ENCODE measurements around the gene PRR23E.

DNA sequence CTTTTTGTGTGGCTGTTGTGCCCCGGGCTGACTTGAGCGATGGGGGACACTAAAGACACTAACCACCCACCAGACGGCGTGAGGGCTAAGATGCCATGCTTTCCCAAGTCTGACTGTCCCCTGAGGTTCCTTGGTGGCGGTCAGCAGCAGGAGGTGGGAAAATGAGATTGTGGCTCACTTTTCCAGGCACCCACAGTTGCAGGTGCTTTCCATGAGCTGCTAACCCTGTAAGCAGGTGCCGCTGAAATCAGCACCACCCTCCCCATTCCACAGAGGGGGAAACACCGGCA, 17.7 kb downstream of the PRR23E start:
- TF ChIP-seq YY1 (IDR thresholded peaks at IDR 0.05; ENCODE audit: low read depth) (no peak), EP300 (IDR thresholded peaks at IDR 0.05; ENCODE audit: borderline replicate concordance) (no peak), CEBPB (IDR thresholded peaks at IDR 0.05) (no peak), RAD21 (IDR thresholded peaks at IDR 0.05; ENCODE audit: low read depth) (no peak), TAF1 (IDR thresholded peaks at IDR 0.05; ENCODE audit: low read depth) (no peak)
